ENCODE data around the gene SLC2A13. TPM values are rescaled to one million over a fixed set of nuclear protein-coding genes. Genes with fewer than 3 reads are reported as not detected.
"Not testable (repeated sequence)": the region's sequence is repeated elsewhere in the genome, so short reads cannot be mapped to it uniquely, and the experiment has no call there.

SLC2A13 gene
- total and polyA plus RNA-seq, 9 donors = 2.6 to 6.4 (median 3.6) TPM

GRCh38 chr12:39866135-39866534 is 239.7 kb downstream of the SLC2A13 start:
- WGBS (ENCODE audit: insufficient coverage) = no CpG with 5 or more reads among the region's 6 CpGs
- no peaks in the 10 kb centered on the region for H3K27me3 ChIP-seq (ENCODE audit: control insufficient read depth, insufficient read depth, low read length)
- no peak overlapping the region for H3K4me3 ChIP-seq (ENCODE audit: low read length)
- H3K4me1 ChIP-seq (ENCODE audit: control insufficient read depth, insufficient read depth, low read length) = no peaks in the 10 kb centered on the region
- no peak overlapping the region for H3K27ac ChIP-seq (ENCODE audit: low read length)
- H3K36me3 ChIP-seq (ENCODE audit: control insufficient read depth, insufficient read depth, low read length) = no peaks in the 10 kb centered on the region
- no peaks in the 10 kb centered on the region for H3K9me3 ChIP-seq (replicated peaks; ENCODE audit: control insufficient read depth, low read depth, low read length)
- DNase-seq = no peak

GRCh38 chr12:39860695-39861094 is 245.2 kb downstream of the SLC2A13 start:
- H3K27me3 ChIP-seq (ENCODE audit: control insufficient read depth, insufficient read depth, low read length) = no peaks in the 10 kb centered on the region
- H3K27ac ChIP-seq (ENCODE audit: low read length) = no peak overlapping the region
- no peak for DNase-seq
- H3K4me3 ChIP-seq (ENCODE audit: low read length) = no peak overlapping the region
- WGBS (ENCODE audit: insufficient coverage) = 70% methylated on average over 2 of the region's 2 CpGs
- H3K36me3 ChIP-seq (ENCODE audit: control insufficient read depth, insufficient read depth, low read length) = no peaks in the 10 kb centered on the region
- H3K4me1 ChIP-seq (ENCODE audit: control insufficient read depth, insufficient read depth, low read length) = no peaks in the 10 kb centered on the region
- H3K9me3 ChIP-seq (replicated peaks; ENCODE audit: control insufficient read depth, low read depth, low read length) = no peaks in the 10 kb centered on the region

GRCh38 chr12:39853003-39853402 is 252.9 kb downstream of the SLC2A13 start:
- no peak overlapping the region for H3K27ac ChIP-seq (ENCODE audit: low read length)
- no peaks in the 10 kb centered on the region for H3K27me3 ChIP-seq (ENCODE audit: control insufficient read depth, insufficient read depth, low read length)
- WGBS (ENCODE audit: insufficient coverage) = no CpG with 5 or more reads among the region's 2 CpGs
- H3K9me3 ChIP-seq (replicated peaks; ENCODE audit: control insufficient read depth, low read depth, low read length) = no peaks in the 10 kb centered on the region
- no peaks in the 10 kb centered on the region for H3K4me1 ChIP-seq (ENCODE audit: control insufficient read depth, insufficient read depth, low read length)
- no peaks in the 10 kb centered on the region for H3K36me3 ChIP-seq (ENCODE audit: control insufficient read depth, insufficient read depth, low read length)
- H3K4me3 ChIP-seq (ENCODE audit: low read length) = no peak overlapping the region
- DNase-seq = no peak

- Histone ChIP-seq H3K27ac (ENCODE audit: low read length) (no peak overlapping the region), H3K9me3 (replicated peaks; ENCODE audit: control insufficient read depth, low read depth, low read length) (no peaks in the 10 kb centered on the region), H3K27me3 (ENCODE audit: control insufficient read depth, insufficient read depth, low read length) (no peaks in the 10 kb centered on the region), H3K4me1 (ENCODE audit: control insufficient read depth, insufficient read depth, low read length) (no peaks in the 10 kb centered on the region), H3K36me3 (ENCODE audit: control insufficient read depth, insufficient read depth, low read length) (no peaks in the 10 kb centered on the region), H3K4me3 (ENCODE audit: low read length) (no peak overlapping the region)
- WGBS (ENCODE audit: insufficient coverage) = no CpG with 5 or more reads among the region's 1 CpG
- no peak for DNase-seq
Measured at GRCh38 chr12:39852346-39852745, 253.5 kb downstream of the SLC2A13 start.

GRCh38 chr12:39848218-39848617 is 257.7 kb downstream of the SLC2A13 start:
- H3K9me3 ChIP-seq (replicated peaks; ENCODE audit: control insufficient read depth, low read depth, low read length); H3K4me3 ChIP-seq (ENCODE audit: low read length); H3K4me1 ChIP-seq (ENCODE audit: control insufficient read depth, insufficient read depth, low read length); H3K27ac ChIP-seq (ENCODE audit: low read length); H3K36me3 ChIP-seq (ENCODE audit: control insufficient read depth, insufficient read depth, low read length); DNase-seq; H3K27me3 ChIP-seq (ENCODE audit: control insufficient read depth, insufficient read depth, low read length): not testable (repeated sequence)
- WGBS (ENCODE audit: insufficient coverage) = no CpG with 5 or more reads among the region's 1 CpG

GRCh38 chr12:39846971-39847650 is 258.8 kb downstream of the SLC2A13 start:
- H3K36me3 ChIP-seq (ENCODE audit: control insufficient read depth, insufficient read depth, low read length) = no peaks in the 10 kb centered on the region
- H3K27me3 ChIP-seq (ENCODE audit: control insufficient read depth, insufficient read depth, low read length) = no peaks in the 10 kb centered on the region
- DNase-seq = no peak
- no peak overlapping the region for H3K4me3 ChIP-seq (ENCODE audit: low read length)
- H3K27ac ChIP-seq (ENCODE audit: low read length) = no peak overlapping the region
- H3K9me3 ChIP-seq (replicated peaks; ENCODE audit: control insufficient read depth, low read depth, low read length) = no peaks in the 10 kb centered on the region
- 60% methylated on average over 1 of the region's 2 CpGs for WGBS (ENCODE audit: insufficient coverage)
- no peaks in the 10 kb centered on the region for H3K4me1 ChIP-seq (ENCODE audit: control insufficient read depth, insufficient read depth, low read length)

- no peak for DNase-seq
- H3K4me1 ChIP-seq (ENCODE audit: control insufficient read depth, insufficient read depth, low read length) = no peaks in the 10 kb centered on the region
- H3K27ac ChIP-seq (ENCODE audit: low read length) = no peak overlapping the region
- H3K9me3 ChIP-seq (replicated peaks; ENCODE audit: control insufficient read depth, low read depth, low read length) = no peaks in the 10 kb centered on the region
- WGBS (ENCODE audit: insufficient coverage) = no CpG with 5 or more reads among the region's 2 CpGs
- H3K27me3 ChIP-seq (ENCODE audit: control insufficient read depth, insufficient read depth, low read length) = no peaks in the 10 kb centered on the region
- H3K4me3 ChIP-seq (ENCODE audit: low read length) = no peak overlapping the region
- no peaks in the 10 kb centered on the region for H3K36me3 ChIP-seq (ENCODE audit: control insufficient read depth, insufficient read depth, low read length)
Measured at GRCh38 chr12:39846304-39846703, 259.6 kb downstream of the SLC2A13 start.

GRCh38 chr12:39840422-39840821 is 265.5 kb downstream of the SLC2A13 start:
- Histone ChIP-seq H3K4me3 (ENCODE audit: low read length) (no peak overlapping the region), H3K27ac (ENCODE audit: low read length) (no peak overlapping the region), H3K4me1 (ENCODE audit: control insufficient read depth, insufficient read depth, low read length) (no peaks in the 10 kb centered on the region), H3K36me3 (ENCODE audit: control insufficient read depth, insufficient read depth, low read length) (no peaks in the 10 kb centered on the region), H3K9me3 (replicated peaks; ENCODE audit: control insufficient read depth, low read depth, low read length) (no peaks in the 10 kb centered on the region), H3K27me3 (ENCODE audit: control insufficient read depth, insufficient read depth, low read length) (no peaks in the 10 kb centered on the region)
- no peak for DNase-seq
- WGBS (ENCODE audit: insufficient coverage) = 77% methylated on average over 2 of the region's 2 CpGs

- Histone ChIP-seq H3K27me3 (ENCODE audit: control insufficient read depth, insufficient read depth, low read length) (no peaks in the 10 kb centered on the region), H3K4me1 (ENCODE audit: control insufficient read depth, insufficient read depth, low read length) (no peaks in the 10 kb centered on the region), H3K4me3 (ENCODE audit: low read length) (no peak overlapping the region), H3K27ac (ENCODE audit: low read length) (no peak overlapping the region), H3K36me3 (ENCODE audit: control insufficient read depth, insufficient read depth, low read length) (no peaks in the 10 kb centered on the region), H3K9me3 (replicated peaks; ENCODE audit: control insufficient read depth, low read depth, low read length) (no peaks in the 10 kb centered on the region)
- WGBS (ENCODE audit: insufficient coverage) = 100% methylated on average over 3 of the region's 6 CpGs
- DNase-seq = no peak
Measured at GRCh38 chr12:39839072-39839471, 266.8 kb downstream of the SLC2A13 start.

GRCh38 chr12:39835517-39836489 is 270.1 kb downstream of the SLC2A13 start:
- no CpG with 5 or more reads among the region's 4 CpGs for WGBS (ENCODE audit: insufficient coverage)
- no peak for DNase-seq
- no peaks in the 10 kb centered on the region for H3K27me3 ChIP-seq (ENCODE audit: control insufficient read depth, insufficient read depth, low read length)

More at GRCh38 chr12:39835517-39836489, 270.1 kb downstream of the SLC2A13 start:
- Histone ChIP-seq H3K4me3 (ENCODE audit: low read length) (no peak overlapping the region), H3K27ac (ENCODE audit: low read length) (no peak overlapping the region), H3K36me3 (ENCODE audit: control insufficient read depth, insufficient read depth, low read length) (no peaks in the 10 kb centered on the region), H3K9me3 (replicated peaks; ENCODE audit: control insufficient read depth, low read depth, low read length) (no peaks in the 10 kb centered on the region), H3K4me1 (ENCODE audit: control insufficient read depth, insufficient read depth, low read length) (no peaks in the 10 kb centered on the region)
